GM19455 (cell line): Measurements from ENCODE around the gene ACAA2.

Experiments used
- ATAC-seq: cut with Tn5 transposase; IDR thresholded peaks from one replicate; pipeline ENCODE4 v1.9.1; 2021; ENCODE audit not compliant: unreplicated experiment

Gene ACAA2, protein sequence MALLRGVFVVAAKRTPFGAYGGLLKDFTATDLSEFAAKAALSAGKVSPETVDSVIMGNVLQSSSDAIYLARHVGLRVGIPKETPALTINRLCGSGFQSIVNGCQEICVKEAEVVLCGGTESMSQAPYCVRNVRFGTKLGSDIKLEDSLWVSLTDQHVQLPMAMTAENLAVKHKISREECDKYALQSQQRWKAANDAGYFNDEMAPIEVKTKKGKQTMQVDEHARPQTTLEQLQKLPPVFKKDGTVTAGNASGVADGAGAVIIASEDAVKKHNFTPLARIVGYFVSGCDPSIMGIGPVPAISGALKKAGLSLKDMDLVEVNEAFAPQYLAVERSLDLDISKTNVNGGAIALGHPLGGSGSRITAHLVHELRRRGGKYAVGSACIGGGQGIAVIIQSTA

DNA sequence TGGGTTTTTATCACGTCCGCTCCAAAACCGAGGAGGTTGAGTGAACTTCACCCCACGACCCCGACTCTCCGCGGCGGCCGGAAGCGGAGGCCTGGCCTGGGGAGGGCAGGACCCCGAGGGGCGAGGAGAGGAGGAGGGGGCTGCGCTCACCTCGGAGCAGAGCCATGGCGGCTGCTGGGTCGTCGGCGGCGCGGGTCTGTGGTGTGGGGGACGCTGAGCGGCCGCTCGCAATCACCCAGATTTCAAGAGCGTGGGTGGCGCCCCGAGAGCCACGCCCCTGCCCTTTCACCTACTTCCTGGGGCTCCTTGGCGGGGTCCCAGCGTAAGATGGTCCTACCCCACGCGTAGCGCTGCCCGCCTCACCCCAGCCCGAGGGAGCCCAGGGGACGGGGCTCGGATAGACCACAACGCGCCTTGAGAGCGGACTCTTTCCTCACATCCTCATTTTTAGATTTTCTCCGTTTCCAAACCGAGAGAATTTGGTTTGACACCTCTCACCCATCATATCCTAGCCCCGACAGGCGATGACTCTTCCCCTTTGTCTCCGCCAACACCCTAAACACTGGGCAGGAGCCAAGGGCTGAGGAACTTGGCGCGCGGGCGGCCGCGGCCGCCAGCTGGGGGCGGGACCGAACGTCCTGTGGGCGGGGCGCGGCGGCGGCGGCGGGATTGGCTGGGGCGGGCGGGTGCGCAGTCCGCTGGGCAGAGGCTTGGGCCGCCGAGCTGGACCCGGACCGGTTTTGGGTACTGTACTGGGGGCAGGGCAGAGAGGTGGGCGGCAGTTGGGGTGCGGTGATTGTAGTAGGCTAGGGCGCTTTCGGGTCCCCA is at the start of gene ACAA2:
TSS of gene ACAA2 (minus strand) at position 215 of the 828 bp plus-strand sequence. CDS start at position 166, 49 bp downstream.
- peak; percentile 83 for ATAC-seq

DNA sequence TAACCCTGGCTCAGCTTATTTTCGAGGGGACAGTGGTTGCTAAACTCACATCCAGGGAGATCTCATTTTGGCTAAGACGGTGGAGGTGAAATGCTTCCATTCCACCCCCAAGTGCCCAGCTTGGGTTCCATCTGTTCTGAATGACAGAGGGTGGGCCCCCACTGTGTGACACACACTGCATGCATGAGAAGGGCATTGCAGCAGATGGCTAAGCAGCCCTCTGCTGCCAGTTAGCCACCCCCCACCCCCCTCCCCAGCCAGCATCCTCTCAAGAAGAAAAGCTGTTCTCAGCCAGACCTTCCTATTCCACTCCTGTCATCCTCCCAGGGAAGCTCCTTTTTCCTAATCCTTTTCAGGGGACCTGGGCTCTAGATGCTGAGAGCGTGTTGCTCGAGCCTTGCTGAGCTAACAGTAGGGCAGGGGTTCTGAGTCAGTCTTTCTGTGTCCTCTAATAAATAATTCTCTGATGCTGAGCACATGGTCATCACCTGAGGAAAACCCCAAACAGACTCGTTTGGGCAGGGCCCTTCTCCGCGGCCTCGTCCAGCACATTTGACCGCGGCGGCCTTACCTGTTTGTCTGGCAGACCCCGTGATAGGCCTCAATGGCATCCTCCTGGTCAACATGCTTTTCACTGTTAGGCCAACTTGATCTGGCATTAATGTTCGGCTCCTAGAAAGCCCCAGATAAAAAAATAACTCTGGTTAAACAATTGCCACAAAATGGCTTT is 49.5 kb upstream of the ACAA2 start:
- ATAC-seq, result no peak

DNA sequence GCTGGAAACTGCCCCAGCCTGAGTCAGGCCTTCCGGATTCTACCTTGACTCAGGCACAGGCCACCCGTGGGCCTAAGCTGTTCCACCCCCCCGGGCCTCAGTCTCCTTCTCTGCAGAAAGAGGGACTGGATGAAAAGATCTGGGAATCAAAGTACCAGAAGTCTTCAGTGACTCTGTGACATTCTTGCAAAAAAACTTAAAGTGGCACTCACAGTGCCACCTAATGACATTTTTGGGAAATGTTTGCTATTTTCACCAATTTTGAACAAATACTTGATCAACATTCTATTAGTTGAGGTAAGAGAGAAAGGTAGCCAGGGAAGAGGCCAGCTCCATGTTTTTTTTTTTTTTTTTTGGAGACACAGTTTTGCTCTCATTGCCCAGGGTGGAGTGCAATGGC is 48.3 kb upstream of the ACAA2 start:
- ATAC-seq, result no peak

DNA sequence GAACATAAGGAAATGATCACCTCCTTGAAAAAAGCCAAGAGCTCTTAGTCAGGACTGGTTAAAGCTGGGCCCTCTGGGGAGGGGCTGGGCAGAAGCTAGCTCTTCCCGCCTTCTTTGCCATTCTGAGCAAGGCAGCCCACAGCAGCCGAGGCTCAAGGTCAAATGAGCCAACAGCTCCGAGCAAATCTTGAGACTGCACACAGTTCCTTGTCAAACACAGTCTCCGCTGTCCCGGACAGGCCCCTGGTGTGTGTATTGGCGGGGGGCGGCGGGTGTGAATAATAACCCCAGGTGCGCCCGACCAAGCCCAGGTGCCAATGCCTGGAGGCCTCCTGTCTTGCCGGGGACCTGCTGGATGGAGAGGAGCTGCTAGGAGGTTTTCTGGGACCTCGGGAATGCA is 46.4 kb upstream of the ACAA2 start:
- ATAC-seq, result no peak

DNA sequence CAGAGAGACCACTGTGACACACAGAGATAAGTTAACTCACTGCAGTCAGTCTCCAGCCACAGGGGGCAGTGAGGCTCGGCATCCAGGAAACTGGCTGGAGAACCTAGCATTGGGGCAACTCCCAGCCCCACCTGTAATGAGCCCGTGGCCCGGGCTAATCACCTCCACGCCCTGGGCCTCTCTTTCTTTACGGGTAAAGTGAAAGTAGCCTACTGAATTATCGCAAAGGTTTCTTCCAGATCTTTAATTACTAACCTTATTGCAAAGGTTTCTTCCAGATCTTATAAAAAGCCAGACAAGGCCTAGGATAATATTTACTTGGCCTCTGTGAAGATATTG is 45.7 kb upstream of the ACAA2 start:
- no peak for ATAC-seq

DNA sequence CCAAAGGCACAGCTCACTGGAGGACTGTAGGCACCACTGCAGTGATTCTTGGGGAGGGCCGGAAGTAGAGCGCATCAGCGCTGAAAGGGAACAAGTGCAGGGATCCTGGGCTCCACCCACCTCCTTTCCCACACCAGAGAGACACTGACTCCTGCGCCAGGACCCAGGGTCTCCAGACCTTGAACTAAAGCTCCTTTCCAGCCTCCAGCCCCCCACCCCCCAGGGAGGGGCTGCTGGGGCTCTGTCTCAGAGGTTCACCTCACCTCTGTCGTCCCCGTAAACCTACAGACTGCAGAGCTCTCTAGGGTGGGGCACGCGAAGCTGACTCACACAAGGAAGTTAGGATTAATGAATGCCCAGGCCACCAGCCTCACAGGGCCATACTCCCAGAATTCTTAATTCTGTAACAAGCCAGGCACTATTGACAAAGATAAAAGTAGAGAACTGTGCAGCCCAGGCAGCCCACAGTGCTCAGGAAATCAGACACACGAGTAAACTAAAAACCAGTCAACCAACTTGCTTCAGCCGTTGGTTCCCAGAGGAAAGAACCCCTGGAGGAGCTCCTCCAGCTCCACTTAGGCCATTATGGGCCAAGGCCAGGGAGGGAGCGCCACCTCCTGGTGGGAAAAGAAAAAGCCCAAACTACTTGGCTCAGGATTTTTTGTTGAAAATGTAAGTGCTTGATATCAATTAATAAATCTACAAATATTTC is 45.1 kb upstream of the ACAA2 start:
- no peak for ATAC-seq

DNA sequence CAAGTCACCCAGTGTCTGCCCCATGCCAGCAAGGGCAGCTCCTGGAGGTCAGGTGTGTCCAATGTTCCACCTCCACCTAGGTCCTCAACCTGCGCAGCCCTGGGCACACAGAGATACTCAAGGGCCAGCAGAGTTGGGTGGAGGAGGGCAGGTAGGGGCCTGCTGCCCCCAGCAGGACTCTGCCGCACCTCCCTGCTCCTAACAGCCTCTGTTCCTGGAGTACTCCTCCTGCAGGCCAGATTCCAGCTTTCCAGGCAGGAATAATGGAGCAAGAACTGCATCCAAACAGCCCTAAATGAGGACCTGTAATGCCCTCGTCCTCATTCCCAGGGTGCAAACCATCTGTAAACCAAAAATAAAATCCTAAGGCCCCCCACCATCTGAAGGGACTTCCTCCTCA is 44.4 kb upstream of the ACAA2 start:
- ATAC-seq, result no peak

DNA sequence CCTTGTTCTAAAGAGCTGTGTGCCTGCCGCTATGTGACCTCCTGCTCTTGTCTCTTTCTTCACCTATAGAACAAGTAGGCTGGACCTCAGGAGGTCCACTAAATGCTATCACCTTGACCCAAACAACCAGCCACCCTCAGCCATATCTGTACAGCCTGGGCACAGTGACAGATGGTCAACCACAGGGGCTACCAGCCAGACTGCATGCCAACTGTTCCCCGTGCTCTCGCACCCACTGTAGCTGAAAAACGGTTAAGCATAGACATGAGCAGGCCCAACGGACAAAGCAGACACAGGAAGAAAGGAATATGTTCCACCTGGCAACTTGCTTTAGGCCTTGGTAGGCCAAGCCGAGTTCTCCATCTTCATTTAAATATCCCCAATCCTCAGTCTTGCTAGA is 43.2 kb upstream of the ACAA2 start:
- no peak for ATAC-seq

DNA sequence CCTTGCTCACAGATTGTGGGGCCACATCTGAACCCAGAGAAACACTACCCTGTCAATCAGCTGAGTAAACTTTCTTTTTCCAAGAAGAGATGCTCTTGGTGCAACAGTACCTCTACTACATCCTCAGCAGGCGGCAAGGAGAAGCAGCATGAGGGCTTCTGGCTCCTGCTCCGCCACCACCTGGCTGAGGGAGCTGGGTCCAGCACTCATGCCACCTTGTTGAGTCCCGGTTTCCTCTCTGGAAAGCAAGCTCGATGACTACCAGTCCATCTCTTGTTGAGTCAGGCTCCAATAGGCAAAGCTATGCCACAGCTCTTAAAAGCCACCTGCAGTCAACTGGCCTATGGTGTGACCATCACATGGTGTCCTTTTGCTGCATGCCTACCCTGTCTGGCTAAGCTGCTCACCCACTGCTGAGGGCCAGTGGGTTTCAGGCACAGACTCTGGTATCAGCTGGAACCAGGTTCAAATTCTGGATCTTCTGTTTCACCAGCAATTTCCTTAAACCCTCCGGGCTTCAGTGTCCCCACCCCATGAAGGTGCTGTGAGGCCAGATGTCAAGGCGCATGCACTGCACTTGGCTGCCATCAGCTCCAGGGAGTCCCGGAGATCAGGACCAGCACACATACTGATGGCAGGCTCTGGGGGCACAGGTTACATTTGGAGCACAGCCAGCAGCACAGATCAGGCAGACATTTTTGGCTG is 42.5 kb upstream of the ACAA2 start:
- no peak for ATAC-seq

DNA sequence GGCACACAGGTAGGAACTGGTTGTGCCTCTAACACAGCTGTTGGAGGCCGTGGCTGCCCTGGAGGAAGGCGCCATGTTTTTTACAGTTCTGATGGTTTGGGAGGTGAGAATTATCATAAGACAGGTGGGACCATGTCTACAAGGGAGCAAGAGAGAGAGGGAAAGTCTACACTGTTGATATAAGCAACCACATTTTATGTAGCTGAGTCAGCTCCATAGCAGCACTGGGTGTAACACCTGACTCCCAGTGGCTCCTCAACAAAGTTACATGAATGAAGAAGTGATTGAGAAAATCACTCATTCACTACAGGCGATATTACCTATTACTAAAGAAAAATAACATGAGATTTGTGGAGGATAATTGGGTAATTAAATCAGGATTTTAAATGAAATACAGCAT is 41.3 kb upstream of the ACAA2 start:
- no peak for ATAC-seq

DNA sequence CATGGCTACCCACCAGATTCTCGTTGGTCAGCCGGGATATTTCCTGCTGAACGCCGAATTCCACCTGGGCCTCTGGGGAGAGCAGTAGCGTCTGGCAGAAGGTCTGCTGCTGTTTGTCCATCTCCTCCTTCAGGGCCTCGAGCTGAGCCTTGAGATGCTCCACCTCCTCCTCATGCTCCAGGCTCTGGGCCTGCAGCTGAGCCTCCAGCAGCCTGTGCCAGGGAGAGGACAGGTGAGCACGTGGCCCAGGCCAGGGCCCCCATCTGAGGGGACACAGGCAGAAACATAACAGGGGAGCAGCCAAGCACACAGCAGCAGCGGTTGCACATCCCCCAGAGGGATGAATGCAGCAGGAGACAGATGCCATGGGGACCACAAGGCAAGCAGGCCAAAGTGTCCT is 40.1 kb upstream of the ACAA2 start:
- ATAC-seq, result no peak

DNA sequence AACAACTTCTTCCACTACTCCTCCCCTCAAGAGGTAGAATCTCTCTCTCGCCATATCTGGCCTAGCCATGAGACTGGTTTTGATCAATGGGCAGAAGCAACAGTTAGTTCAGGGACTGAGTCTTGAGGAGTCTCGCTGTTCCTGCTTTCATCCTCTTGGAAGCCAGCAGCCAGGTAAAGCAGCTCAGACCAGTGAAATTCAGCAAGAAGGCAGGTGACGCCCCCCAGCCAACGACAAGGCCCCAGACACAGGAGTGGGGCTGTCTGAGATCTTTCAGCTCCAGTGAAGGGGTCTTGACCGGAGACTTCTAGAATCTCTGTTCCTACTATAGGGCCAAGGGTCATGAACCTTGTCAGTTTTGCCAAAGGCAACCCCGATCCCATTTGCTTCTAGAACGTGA is 39.7 kb upstream of the ACAA2 start:
- ATAC-seq, result no peak

DNA sequence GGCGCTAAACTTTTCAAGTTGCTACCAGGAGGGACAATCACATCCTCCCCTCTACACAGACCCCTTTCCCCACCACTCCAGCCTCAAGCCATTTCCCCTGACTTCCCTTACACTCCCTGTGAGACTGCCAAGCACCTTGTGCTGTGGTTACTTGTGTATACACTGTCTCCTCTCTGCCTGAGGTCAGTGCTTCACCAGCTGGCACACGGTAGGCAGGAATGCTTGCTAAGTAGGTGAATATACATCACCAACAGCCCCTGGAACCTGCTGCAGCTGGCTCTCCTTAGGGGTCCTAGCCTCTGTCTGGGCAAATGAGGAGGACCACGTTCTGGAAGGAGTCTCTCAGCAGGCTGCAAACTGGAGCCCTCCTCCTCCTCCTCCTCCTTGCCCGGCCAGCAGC is 38.3 kb upstream of the ACAA2 start:
- no peak for ATAC-seq

DNA sequence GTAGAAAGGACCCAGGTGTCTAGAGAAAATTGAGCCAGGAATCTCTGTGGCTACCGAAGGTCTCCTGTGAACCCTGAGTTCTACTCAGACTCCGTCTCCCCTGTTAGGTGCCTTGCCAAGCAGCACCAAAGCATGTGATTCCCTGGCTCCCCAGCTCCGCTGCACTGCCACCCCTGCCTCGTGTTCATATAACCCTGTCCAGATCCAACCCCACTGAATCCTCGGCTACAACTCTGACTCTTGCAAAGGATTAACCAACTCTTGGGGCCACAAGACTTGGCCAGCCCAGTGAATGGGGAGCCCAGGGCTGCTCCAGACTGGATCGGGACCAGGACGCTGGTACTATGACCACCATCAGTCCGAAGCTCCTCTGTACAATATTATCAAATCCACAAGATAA is 37.3 kb upstream of the ACAA2 start:
- no peak for ATAC-seq

DNA sequence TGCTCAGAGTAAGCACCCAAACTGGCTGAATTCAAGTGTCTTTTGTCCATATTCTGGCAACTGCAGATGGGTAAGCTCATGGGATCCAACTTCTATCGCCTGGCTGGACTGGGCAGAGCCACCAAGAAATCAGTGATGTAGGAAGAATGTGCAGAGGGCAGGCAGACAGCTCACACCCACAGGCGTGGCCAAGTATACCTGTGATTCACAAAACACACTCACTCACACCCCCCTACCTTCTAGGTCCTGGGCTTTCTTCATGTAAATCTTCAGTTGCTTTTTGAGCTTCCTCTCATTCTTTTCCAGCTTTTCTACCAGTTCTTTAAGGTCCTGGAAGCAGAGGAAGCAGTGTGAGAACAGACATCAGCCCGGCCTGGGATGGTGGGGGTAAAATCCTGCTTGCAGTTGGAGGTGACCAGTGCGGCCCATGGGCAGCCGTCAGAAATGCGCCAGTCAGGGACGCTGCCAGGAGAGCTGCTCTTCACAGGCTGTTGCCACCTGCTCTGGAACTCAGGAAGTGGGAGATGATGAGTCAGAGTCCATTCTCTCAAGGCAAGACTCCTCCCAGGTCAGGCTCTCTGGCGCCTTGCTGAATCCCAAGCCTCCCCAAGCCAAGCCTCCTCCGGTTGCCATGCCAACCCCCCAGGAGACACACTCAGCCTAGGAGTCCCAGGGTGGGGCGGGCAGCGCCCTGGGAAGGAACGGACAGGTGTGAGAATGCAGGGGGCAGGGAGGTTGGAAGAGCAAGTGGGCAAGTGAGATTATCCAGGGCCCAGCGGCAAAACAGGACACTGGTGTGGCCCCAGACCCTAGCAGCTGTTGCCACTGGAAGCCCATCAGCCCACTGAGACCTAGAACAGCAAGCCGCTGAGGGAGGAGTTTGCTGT is 36.2 kb upstream of the ACAA2 start:
- ATAC-seq, result no peak

DNA sequence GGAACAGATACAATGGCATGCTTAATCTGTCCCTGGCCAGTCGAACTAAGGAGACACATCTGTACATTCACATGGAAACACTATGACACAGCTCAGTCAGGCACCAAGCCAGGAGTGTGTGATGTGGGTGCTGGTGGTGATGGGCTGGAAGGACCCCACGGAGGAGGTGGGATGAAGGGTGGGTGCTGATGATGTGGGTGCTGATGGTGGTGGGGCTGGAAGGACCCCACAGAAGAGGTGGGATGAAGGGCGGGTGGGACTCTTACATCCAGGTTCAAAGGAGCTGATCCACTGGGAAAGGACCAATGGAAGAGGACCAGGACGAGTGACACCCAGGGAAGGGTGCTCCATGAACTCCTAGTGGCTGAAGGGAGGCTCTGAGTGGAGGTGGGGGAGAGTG is 34.8 kb upstream of the ACAA2 start:
- no peak for ATAC-seq

DNA sequence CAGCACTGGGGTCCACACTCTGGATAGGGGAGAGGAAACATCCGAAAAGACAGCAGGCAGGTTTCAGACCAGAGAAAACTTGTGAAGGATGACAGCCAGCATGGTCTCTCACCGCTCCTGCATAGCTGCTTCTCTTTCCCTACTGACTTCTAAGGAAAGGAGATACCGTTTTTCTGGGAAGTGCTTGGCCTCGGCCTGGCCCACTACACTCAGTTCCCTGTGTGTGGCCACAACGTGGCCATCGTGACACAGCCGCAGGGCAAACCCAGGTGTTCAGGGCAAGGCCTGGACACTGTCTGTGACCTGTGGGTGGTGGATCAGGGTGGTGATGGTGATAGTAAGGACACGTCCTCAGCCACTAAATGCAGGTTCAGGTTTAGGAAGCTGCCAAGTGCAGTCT is 34.2 kb upstream of the ACAA2 start:
- no peak for ATAC-seq

DNA sequence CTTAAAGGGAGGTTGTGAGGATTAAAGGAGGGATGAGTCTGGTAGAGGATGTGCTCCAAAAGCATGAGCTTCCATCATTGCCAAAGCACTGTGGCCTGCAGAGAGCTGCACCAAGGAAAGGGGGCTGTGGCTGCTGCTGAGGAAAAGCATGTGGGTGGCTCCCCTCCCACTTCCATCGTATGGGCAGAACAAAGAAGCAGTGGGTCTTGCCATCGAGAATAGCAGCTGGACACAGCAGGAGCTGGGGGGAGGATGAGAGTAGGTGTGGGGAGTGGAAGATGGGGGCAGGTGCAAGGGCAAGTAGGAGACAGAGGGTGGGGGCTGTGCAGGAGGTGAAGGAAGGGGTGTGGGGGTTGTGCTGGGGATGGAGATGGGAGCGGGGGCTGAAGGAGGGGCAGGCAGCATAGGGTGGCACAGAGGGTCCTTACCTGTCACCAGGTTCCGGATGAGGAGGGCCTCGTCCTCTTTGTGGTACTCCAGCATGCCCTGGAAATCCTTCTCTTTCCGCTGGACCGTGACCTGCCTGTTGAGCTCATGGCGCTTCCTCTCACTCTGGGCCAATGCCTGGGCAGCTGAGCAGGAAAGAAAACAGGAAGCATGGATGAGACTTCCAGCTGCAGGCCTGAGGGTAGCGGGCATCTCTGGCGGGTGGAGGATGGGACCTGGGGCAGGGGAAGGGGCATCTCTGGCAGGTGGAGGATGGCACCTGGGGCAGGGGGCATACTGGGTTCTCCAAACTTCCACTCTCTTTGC is 33.6 kb upstream of the ACAA2 start:
- no peak for ATAC-seq

DNA sequence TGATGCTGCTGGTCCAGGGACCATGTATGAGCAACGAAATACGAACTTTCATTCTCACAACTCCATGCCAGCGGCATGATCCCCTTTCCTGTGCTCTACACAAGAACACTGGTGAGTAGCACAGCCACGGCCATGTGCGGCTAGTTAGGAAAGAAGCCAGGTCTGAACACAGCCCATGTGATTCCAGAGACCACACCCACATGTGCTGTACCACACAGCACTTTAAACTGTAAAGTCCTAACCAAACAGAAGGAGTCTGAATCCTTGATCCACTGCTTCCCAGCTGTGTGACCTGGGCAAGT is 33.0 kb upstream of the ACAA2 start:
- ATAC-seq, result no peak
